ENCODE measurements around the gene STX17.

DNA sequence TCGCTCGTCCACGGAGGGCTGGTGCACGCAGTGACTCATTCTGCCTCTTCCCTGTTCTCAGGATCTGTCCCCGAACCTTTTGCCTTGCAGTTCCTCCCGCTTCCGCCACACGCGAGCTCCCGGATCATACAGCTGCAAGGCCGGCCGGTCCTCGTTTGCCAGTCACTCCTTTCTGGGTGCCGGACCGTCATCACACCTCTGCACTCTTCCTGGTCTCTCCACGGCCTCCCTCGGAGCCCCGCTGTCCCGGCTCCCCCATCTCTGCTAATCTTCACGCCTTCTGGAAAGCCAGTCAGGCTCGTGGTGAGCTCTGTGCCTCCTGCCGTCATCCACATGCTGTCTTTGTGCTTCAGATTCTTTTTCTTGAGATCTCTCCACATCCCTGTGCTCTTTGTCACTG is 91.8 kb downstream of the STX17 start:
- TF ChIP-seq, protein P1, sequence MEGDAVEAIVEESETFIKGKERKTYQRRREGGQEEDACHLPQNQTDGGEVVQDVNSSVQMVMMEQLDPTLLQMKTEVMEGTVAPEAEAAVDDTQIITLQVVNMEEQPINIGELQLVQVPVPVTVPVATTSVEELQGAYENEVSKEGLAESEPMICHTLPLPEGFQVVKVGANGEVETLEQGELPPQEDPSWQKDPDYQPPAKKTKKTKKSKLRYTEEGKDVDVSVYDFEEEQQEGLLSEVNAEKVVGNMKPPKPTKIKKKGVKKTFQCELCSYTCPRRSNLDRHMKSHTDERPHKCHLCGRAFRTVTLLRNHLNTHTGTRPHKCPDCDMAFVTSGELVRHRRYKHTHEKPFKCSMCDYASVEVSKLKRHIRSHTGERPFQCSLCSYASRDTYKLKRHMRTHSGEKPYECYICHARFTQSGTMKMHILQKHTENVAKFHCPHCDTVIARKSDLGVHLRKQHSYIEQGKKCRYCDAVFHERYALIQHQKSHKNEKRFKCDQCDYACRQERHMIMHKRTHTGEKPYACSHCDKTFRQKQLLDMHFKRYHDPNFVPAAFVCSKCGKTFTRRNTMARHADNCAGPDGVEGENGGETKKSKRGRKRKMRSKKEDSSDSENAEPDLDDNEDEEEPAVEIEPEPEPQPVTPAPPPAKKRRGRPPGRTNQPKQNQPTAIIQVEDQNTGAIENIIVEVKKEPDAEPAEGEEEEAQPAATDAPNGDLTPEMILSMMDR (IDR thresholded peaks at IDR 0.05) = no peak
- TF ChIP-seq POLR2A (IDR thresholded peaks at IDR 0.05) = no peak
